Urothelium cell line (cell line): ENCODE data around the gene B3GNT4.
"Not testable (repeated sequence)": the region's sequence is repeated elsewhere in the genome, so short reads cannot be mapped to it uniquely, and the experiment has no call there.

ENCODE experiments used
- DNase-seq: peaks from one replicate; pipeline ENCODE4 v3.0.0; 2011; ENCODE audit warnings: low spot score, mixed read lengths
- FAIRE-seq: peaks from 2 replicates; lab custom pipeline; 2011; peaks lifted over from hg19 to GRCh38; lab: Jason Lieb, UNC

Gene B3GNT4

DNA sequence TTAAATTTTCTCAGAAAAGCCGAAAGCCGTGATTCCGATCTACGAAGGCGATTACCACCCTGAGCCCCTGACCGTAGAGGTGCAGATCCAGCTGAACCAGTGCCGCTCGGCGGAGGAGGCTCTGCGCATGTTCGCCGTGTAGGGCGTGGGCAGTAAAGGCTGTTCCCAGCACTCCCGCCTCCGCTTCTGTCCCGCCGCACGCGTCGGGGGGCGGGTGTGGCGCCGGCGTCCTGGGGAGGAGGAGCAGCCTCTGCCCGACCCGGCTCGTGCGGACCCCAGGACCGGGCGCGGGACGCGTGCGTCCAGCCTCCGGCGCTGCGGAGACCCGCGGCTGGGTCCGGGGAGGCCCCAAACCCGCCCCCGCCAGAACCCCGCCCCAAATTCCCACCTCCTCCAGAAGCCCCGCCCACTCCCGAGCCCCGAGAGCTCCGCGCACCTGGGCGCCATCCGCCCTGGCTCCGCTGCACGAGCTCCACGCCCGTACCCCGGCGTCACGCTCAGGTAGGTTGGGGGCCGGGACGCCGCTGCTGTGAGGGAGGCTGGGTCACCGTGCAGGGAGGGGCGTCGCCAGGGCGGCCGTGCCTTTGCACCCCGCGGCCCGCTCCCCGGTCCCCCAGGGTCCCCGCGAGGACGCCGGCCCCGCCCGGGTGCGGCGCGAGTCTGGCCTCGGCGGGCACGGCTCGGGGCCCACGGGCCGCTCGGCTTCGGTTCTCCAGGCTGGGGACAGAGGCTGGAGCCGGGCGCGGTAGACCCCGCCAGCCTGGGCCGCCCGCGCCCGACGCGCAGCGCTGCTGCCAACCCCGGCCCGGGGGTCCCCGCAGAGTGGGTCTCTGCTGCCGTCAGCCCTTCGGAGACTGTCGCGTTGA, at the start of gene B3GNT4:
B3GNT4 (plus strand) TSS at position 409 of the 866 bp plus-strand sequence. CDS start 910 bp downstream, outside the sequence.
- DNase-seq (peak; percentile 86), FAIRE-seq (peak; percentile 68)

DNA sequence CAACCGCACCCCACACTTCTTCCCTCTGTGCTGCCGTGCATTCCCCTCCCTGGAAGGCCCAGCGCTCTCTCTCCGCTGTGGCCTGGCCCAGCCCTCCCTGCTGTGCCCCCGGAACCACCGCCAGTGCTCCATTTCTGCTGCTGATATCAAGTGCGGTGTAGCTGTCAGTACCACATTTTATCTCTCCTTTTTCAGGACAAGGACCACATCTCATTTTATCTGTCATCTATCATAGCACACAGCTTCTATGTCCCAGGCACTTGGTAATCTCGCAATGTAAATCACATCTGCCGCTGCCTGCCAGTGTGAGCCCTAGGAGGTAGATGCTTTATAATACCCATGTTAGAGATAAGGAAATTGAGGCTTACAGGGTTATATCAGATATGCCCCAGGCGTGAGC, 47.8 kb upstream of the B3GNT4 start:
- DNase-seq (no peak), FAIRE-seq (no peak)

DNA sequence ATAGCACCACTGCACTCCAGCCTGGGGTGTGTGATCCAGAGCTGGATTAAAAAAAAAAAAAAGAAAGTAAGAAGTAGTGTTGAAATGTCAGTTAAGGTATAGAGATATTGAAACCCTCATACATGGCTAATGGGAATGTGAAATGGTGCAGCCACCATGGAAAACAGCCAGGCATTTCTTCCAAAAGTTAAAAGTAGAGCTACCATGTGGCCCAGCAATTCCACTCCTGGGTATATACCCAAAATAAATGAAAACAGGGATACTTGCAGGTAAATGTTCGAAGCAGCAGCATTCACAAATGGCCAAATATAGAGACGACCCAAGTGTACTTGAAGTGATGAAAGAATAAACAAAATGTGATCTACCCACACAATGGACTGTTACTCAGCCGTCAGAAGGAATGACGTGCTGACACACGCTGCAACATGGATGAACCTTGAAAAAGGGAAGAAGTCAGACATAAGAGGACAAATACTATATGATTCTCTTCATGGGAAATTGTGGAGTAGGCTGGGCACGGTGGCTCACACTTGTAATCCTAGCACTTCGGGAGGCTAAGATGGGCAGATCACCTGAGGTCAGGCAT, 44.7 kb upstream of the B3GNT4 start:
- no peak for FAIRE-seq
- no peak for DNase-seq

GRCh38 chr12:122159882-122160281, 43.6 kb upstream of the B3GNT4 start:
- FAIRE-seq, result no peak

GRCh38 chr12:122160761-122161160, 42.7 kb upstream of the B3GNT4 start:
- no peak for FAIRE-seq
- DNase-seq, result no peak

More at GRCh38 chr12:122159882-122160281, 43.6 kb upstream of the B3GNT4 start:
- DNase-seq, result no peak

GRCh38 chr12:122161682-122162081, 41.8 kb upstream of the B3GNT4 start:
- DNase-seq (no peak), FAIRE-seq (no peak)

GRCh38 chr12:122162976-122163375, 40.5 kb upstream of the B3GNT4 start:
- no peak for FAIRE-seq
- no peak for DNase-seq

GRCh38 chr12:122166422-122167349, 36.8 kb upstream of the B3GNT4 start:
- FAIRE-seq, result no peak
- no peak for DNase-seq

DNA sequence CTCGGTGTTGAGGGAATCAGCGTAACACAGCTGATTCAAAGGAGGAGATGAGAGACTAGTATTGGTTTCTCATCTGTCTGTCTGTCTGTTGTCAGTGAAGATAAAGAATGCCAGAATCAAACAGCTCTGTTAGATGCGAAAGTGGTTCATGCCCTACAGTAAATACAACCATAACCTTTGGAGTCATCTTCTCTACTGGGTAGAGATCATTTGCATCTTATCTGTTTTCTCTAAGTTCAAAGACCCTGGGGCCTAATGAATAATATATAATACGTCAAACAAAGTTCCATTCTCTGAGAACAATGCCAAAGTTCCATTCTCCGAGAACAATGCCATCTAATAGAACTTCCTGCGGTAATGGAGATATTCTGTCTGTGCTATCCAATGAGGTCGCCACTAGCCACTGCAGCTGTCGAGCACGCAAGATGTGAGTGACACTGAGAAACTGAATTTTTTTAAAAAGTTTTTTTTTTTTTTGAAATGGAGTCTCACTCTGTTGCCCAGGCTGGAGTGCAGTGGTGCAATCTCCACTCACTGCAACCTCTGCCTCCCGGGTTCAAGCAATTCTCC, 36.1 kb upstream of the B3GNT4 start:
- FAIRE-seq (no peak), DNase-seq (no peak)

- DNase-seq (no peak), FAIRE-seq (no peak)
Observed at GRCh38 chr12:122168492-122168891, 35.0 kb upstream of the B3GNT4 start.

GRCh38 chr12:122171399-122171798, 32.1 kb upstream of the B3GNT4 start:
- no peak for DNase-seq
- no peak for FAIRE-seq

GRCh38 chr12:122172262-122172939, 31.1 kb upstream of the B3GNT4 start:
- DNase-seq (no peak), FAIRE-seq (no peak)

GRCh38 chr12:122174155-122174845, 29.2 kb upstream of the B3GNT4 start, which contains the start of gene IL31:
Gene IL31, minus strand, starts transcription at chr12:122174221. Its CDS starts 49 bp downstream, at chr12:122174172.
- FAIRE-seq, result no peak
- DNase-seq, result no peak

- not testable (repeated sequence) for FAIRE-seq, DNase-seq
Observed at GRCh38 chr12:122176473-122176872, 27.0 kb upstream of the B3GNT4 start.

- no peak for DNase-seq
- no peak for FAIRE-seq
Observed at GRCh38 chr12:122182887-122183587, 20.5 kb upstream of the B3GNT4 start, which contains the start of gene LRRC43. Gene LRRC43, plus strand, starts transcription at chr12:122183123. Its CDS starts 22 bp downstream, at chr12:122183145.

- FAIRE-seq, result no peak
Observed at GRCh38 chr12:122183588-122183940, 19.9 kb upstream of the B3GNT4 start.

GRCh38 chr12:122184517-122184916, 19.0 kb upstream of the B3GNT4 start:
- DNase-seq (no peak), FAIRE-seq (no peak)

More at GRCh38 chr12:122183588-122183940, 19.9 kb upstream of the B3GNT4 start:
- no peak for DNase-seq

GRCh38 chr12:122185079-122185478, 18.4 kb upstream of the B3GNT4 start:
- FAIRE-seq, result no peak
- DNase-seq, result no peak
